Esophagus muscularis mucosa (tissue), 3 donors: ENCODE data around the gene RNF144B.

Experiments used
- CTCF ChIP-seq, 3 experiments: fragments of 200-600 bp in 2 of 3; fragments of 450-650 bp in 1 of 3; sonication (generic) in 2 of 3; IDR thresholded peaks; one replicate each; pipeline ENCODE4 v1.5.1; 2017 to 2019; ENCODE audit warnings: antibody characterized with exemption in 3 of 3, mild to moderate bottlenecking in 2 of 3, moderate library complexity in 1 of 3
- EP300 ChIP-seq: sonication (generic); formaldehyde crosslinking; IDR thresholded peaks from one replicate; pipeline ENCODE4 v1.6.1; 2017; ENCODE audit warnings: antibody characterized with exemption

GRCh38 chr6:18413381-18413780 lies 26.2 kb downstream of the RNF144B start:
- TF ChIP-seq CTCF (IDR thresholded peaks at IDR 0.05) (no peak), EP300 (no peak)
